Measurements from ENCODE around the gene MRTFB.

GRCh38 chr16:14150796-14151195 lies 79.7 kb downstream of the MRTFB start:
- no peak for TF ChIP-seq GATA2 (IDR thresholded peaks at IDR 0.05; ENCODE audit: low read depth, low read length)
- TF ChIP-seq GATA3 (IDR thresholded peaks at IDR 0.05; ENCODE audit: low read depth, low read length): no peak

Measured in SH-SY5Y (cell line).